Progenitor cell of endocrine pancreas (in vitro differentiated cells): Measurements from ENCODE around the gene NFAM1. TPM values are rescaled to one million over a fixed set of nuclear protein-coding genes. Genes with fewer than 3 reads are reported as not detected.

ENCODE experiments used
- DNase-seq: peaks from one replicate; pipeline ENCODE4 v3.0.0; 2021; ENCODE audit warnings: low spot score; ENCODE audit not compliant: unreplicated experiment
- H3K27ac Mint-ChIP-seq: 2 replicates; pipeline ENCODE4 v1.8.0; 2021; ENCODE audit warnings: mild to moderate bottlenecking, moderate library complexity, mixed read lengths
- H3K27me3 Mint-ChIP-seq: 2 replicates; pipeline ENCODE4 v1.8.0; 2021; ENCODE audit warnings: mixed read lengths
- H3K36me3 Mint-ChIP-seq: 2 replicates; pipeline ENCODE4 v1.8.0; 2022; ENCODE audit warnings: mixed read lengths; ENCODE audit not compliant: insufficient read depth
- H3K4me1 Mint-ChIP-seq: 2 replicates; pipeline ENCODE4 v1.8.0; 2021; ENCODE audit warnings: low read depth, mixed read lengths
- H3K4me3 Mint-ChIP-seq: 2 replicates; pipeline ENCODE4 v1.8.0; 2021; ENCODE audit warnings: low read depth, mild to moderate bottlenecking, moderate library complexity, mixed read lengths
- H3K9me3 Mint-ChIP-seq: 2 replicates; pipeline ENCODE4 v1.8.0; 2021; ENCODE audit warnings: low read depth, mixed read lengths
- CTCF ChIP-seq: fragments of 200-600 bp; sonication (generic); IDR thresholded peaks from one replicate; pipeline ENCODE4 v1.5.0; 2021; ENCODE audit warnings: antibody characterized with exemption, mild to moderate bottlenecking; ENCODE audit not compliant: unreplicated experiment
- total RNA-seq: library from RNA; stranded (reverse); gene quantifications from 2 replicates; pipeline ENCODE4 v1.2.1, GENCODE V29; 2021

NFAM1 gene
- total RNA-seq, 1 donor from 2014 or later = 0.31 TPM

GRCh38 chr22:42335839-42336378 lies 96.3 kb downstream of the NFAM1 start:
- Mint-ChIP-seq H3K36me3 (no peaks in the 10 kb centered on the region), H3K4me1 (no peaks in the 10 kb centered on the region), H3K9me3 (no peaks in the 10 kb centered on the region), H3K27me3 (peaks cover 20% of the 10 kb centered on the region), H3K27ac (no peak overlapping the region), H3K4me3 (no peak overlapping the region)
- DNase-seq = no peak
- no peak for TF ChIP-seq CTCF

GRCh38 chr22:42334875-42335512 lies 97.2 kb downstream of the NFAM1 start:
- no peaks in the 10 kb centered on the region for H3K9me3 Mint-ChIP-seq
- H3K4me3 Mint-ChIP-seq = no peak overlapping the region
- no peak for TF ChIP-seq CTCF
- no peaks in the 10 kb centered on the region for H3K36me3 Mint-ChIP-seq
- no peak for DNase-seq
- no peak overlapping the region for H3K27ac Mint-ChIP-seq
- H3K27me3 Mint-ChIP-seq = peaks cover 21% of the 10 kb centered on the region
- H3K4me1 Mint-ChIP-seq = no peaks in the 10 kb centered on the region

- no peaks in the 10 kb centered on the region for H3K9me3 Mint-ChIP-seq
- DNase-seq = no peak
- peaks cover 16% of the 10 kb centered on the region for H3K27me3 Mint-ChIP-seq
- no peak overlapping the region for H3K27ac Mint-ChIP-seq
- H3K36me3 Mint-ChIP-seq = no peaks in the 10 kb centered on the region
- TF ChIP-seq CTCF = no peak
- H3K4me3 Mint-ChIP-seq = no peak overlapping the region
- no peaks in the 10 kb centered on the region for H3K4me1 Mint-ChIP-seq
Observed at GRCh38 chr22:42333544-42333943, 98.7 kb downstream of the NFAM1 start.

GRCh38 chr22:42332089-42332488 lies 100.1 kb downstream of the NFAM1 start:
- Mint-ChIP-seq H3K36me3 (no peaks in the 10 kb centered on the region), H3K27me3 (peaks cover 13% of the 10 kb centered on the region), H3K9me3 (no peaks in the 10 kb centered on the region), H3K4me1 (no peaks in the 10 kb centered on the region), H3K27ac (no peak overlapping the region), H3K4me3 (no peak overlapping the region)
- no peak for TF ChIP-seq CTCF
- DNase-seq = no peak

- Mint-ChIP-seq H3K4me1 (no peaks in the 10 kb centered on the region), H3K27ac (no peak overlapping the region), H3K9me3 (no peaks in the 10 kb centered on the region), H3K4me3 (no peak overlapping the region), H3K27me3 (peaks cover 11% of the 10 kb centered on the region), H3K36me3 (no peaks in the 10 kb centered on the region)
- DNase-seq = no peak
- no peak for TF ChIP-seq CTCF
Observed at GRCh38 chr22:42331014-42331413, 101.2 kb downstream of the NFAM1 start.

Other genes with a start within 250 kb of the NFAM1 start
- 66.1 and 68.5 TPM in 2 replicates for gene TCF20, start 161.8 kb downstream of the NFAM1 start, total RNA-seq
- gene RRP7A, start 87.4 kb upstream of the NFAM1 start, total RNA-seq = 58.3 and 59.1 TPM in 2 replicates
- 0.69 and 1.0 TPM in 2 replicates for gene SERHL2, start 121.6 kb upstream of the NFAM1 start, total RNA-seq
- 77.5 and 82.4 TPM in 2 replicates for gene POLDIP3, start 182.5 kb upstream of the NFAM1 start, total RNA-seq
- gene ATP5MGL, start 208.2 kb upstream of the NFAM1 start, total RNA-seq = 0.40 and 0.89 TPM in 2 replicates
- 77.3 and 85.9 TPM in 2 replicates for gene CYB5R3, start 217.0 kb upstream of the NFAM1 start, total RNA-seq